Activated CD4-positive, alpha-beta T cell treated with anti-CD3 and anti-CD28 coated beads, Interleukin-2, amount 50 U/mL, for 16 hours (primary cell): ENCODE data around the gene RBFOX2.

Experiments
- DNase-seq: peaks from one replicate; pipeline ENCODE4 v3.0.0-alpha.2; 2020

The RBFOX2 gene

GRCh38 chr22:35921044-35921443 lies 107.6 kb downstream of the RBFOX2 start:
- no peak for DNase-seq

- no peak for DNase-seq
Observed at GRCh38 chr22:35919002-35919542, 109.6 kb downstream of the RBFOX2 start.

- no peak for DNase-seq
Observed at GRCh38 chr22:35918456-35918855, 110.2 kb downstream of the RBFOX2 start.

GRCh38 chr22:35917651-35918050 lies 111.0 kb downstream of the RBFOX2 start:
- no peak for DNase-seq

GRCh38 chr22:35915477-35916013 lies 113.1 kb downstream of the RBFOX2 start:
- peak; percentile 8 for DNase-seq

- DNase-seq, result no peak
Observed at GRCh38 chr22:35914665-35915476, 113.8 kb downstream of the RBFOX2 start.

GRCh38 chr22:35914357-35914664 lies 114.3 kb downstream of the RBFOX2 start:
- no peak for DNase-seq

- no peak for DNase-seq
Observed at GRCh38 chr22:35913925-35914324, 114.7 kb downstream of the RBFOX2 start.

GRCh38 chr22:35912658-35913057 lies 116.0 kb downstream of the RBFOX2 start:
- no peak for DNase-seq

GRCh38 chr22:35911877-35912276 lies 116.7 kb downstream of the RBFOX2 start:
- no peak for DNase-seq

- DNase-seq, result no peak
Observed at GRCh38 chr22:35910926-35911325, 117.7 kb downstream of the RBFOX2 start.

GRCh38 chr22:35910003-35910769 lies 118.4 kb downstream of the RBFOX2 start:
- DNase-seq, result no peak

GRCh38 chr22:35905894-35906293 lies 122.7 kb downstream of the RBFOX2 start:
- no peak for DNase-seq

GRCh38 chr22:35904752-35905151 lies 123.9 kb downstream of the RBFOX2 start:
- no peak for DNase-seq

GRCh38 chr22:35904336-35904692 lies 124.3 kb downstream of the RBFOX2 start:
- no peak for DNase-seq

- no peak for DNase-seq
Observed at GRCh38 chr22:35903571-35904335, 124.9 kb downstream of the RBFOX2 start.

- DNase-seq, result peak; percentile 28
Observed at GRCh38 chr22:35900483-35901168, 128.0 kb downstream of the RBFOX2 start.

GRCh38 chr22:35899736-35900135 lies 128.9 kb downstream of the RBFOX2 start:
- DNase-seq, result no peak

- DNase-seq, result no peak
Observed at GRCh38 chr22:35896111-35896705, 132.4 kb downstream of the RBFOX2 start.

GRCh38 chr22:35894937-35895708 lies 133.5 kb downstream of the RBFOX2 start:
- no peak for DNase-seq

GRCh38 chr22:35894464-35894878 lies 134.2 kb downstream of the RBFOX2 start:
- DNase-seq, result no peak
